A549 (cell line): ENCODE results near the gene HDAC7.

Experiments
- CEBPB ChIP-seq, 2 experiments: fragments of >200 bp in 1 of 2; sonication (Bioruptor Twin) in 1 of 2; formaldehyde crosslinking in 1 of 2; IDR thresholded peaks; 2 replicates each; pipeline ENCODE4 v1.6.1; 2012 to 2016
- EHF ChIP-seq: fragments of 250-450 bp; sonication (Bioruptor Pico); IDR thresholded peaks from 2 replicates; pipeline ENCODE4 v1.5.0; 2020; ENCODE audit warnings: mild to moderate bottlenecking
- EP300 ChIP-seq, 2 experiments: fragments of >200 bp; sonication (Bioruptor Twin); formaldehyde crosslinking; IDR thresholded peaks; 2 replicates in 1 of 2; 3 replicates in 1 of 2; pipeline ENCODE4 v1.6.1; 2016 to 2017
- MAZ ChIP-seq: fragments of 150-350 bp; IDR thresholded peaks from 2 replicates; pipeline ENCODE4 v1.6.1; 2014; ENCODE audit warnings: antibody characterized with exemption, low read depth, low read length, borderline replicate concordance
- POLR2A ChIP-seq: IDR thresholded peaks from 2 replicates; pipeline ENCODE4 v1.6.1; 2012; ENCODE audit warnings: mild to moderate bottlenecking, low read length
- POLR2AphosphoS2 ChIP-seq: conservative IDR thresholded peaks from 2 replicates; pipeline ENCODE4 v1.6.1; 2012; ENCODE audit warnings: low read length, improper control_type of control experiment, inconsistent platforms
- ZC3H11A ChIP-seq: fragments of 450-650 bp; IDR thresholded peaks from 2 replicates; pipeline ENCODE4 v1.6.1; 2014; ENCODE audit warnings: antibody characterized with exemption, mild to moderate bottlenecking
- TF ChIP-seq, protein P1 (sequence below): fragments of 200-600 bp; sonication (generic); IDR thresholded peaks from 2 replicates; pipeline ENCODE4 v1.6.1; 2016; ENCODE audit warnings: antibody characterized with exemption, mild to moderate bottlenecking, moderate library complexity
- TF ChIP-seq, protein P2 (sequence below): fragments of >200 bp; sonication (Bioruptor Twin); formaldehyde crosslinking; IDR thresholded peaks from 3 replicates; pipeline ENCODE4 v1.5.1; 2016
- TF ChIP-seq, protein P3 (sequence below): IDR thresholded peaks from 2 replicates; pipeline ENCODE4 v1.6.1; 2012

GRCh38 chr12:47855502-47855901 lies 35.8 kb upstream of the HDAC7 start:
- TF ChIP-seq, protein P1, sequence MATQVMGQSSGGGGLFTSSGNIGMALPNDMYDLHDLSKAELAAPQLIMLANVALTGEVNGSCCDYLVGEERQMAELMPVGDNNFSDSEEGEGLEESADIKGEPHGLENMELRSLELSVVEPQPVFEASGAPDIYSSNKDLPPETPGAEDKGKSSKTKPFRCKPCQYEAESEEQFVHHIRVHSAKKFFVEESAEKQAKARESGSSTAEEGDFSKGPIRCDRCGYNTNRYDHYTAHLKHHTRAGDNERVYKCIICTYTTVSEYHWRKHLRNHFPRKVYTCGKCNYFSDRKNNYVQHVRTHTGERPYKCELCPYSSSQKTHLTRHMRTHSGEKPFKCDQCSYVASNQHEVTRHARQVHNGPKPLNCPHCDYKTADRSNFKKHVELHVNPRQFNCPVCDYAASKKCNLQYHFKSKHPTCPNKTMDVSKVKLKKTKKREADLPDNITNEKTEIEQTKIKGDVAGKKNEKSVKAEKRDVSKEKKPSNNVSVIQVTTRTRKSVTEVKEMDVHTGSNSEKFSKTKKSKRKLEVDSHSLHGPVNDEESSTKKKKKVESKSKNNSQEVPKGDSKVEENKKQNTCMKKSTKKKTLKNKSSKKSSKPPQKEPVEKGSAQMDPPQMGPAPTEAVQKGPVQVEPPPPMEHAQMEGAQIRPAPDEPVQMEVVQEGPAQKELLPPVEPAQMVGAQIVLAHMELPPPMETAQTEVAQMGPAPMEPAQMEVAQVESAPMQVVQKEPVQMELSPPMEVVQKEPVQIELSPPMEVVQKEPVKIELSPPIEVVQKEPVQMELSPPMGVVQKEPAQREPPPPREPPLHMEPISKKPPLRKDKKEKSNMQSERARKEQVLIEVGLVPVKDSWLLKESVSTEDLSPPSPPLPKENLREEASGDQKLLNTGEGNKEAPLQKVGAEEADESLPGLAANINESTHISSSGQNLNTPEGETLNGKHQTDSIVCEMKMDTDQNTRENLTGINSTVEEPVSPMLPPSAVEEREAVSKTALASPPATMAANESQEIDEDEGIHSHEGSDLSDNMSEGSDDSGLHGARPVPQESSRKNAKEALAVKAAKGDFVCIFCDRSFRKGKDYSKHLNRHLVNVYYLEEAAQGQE: no peak
- TF ChIP-seq EP300 (IDR thresholded peaks at IDR 0.05) (no peak), POLR2AphosphoS2 (no peak), CEBPB (IDR thresholded peaks at IDR 0.05) (no peak), EHF (CRISPR knock-in tag) (no peak), MAZ (no peak), POLR2A (no peak), ZC3H11A (no peak)
- TF ChIP-seq, protein P2, sequence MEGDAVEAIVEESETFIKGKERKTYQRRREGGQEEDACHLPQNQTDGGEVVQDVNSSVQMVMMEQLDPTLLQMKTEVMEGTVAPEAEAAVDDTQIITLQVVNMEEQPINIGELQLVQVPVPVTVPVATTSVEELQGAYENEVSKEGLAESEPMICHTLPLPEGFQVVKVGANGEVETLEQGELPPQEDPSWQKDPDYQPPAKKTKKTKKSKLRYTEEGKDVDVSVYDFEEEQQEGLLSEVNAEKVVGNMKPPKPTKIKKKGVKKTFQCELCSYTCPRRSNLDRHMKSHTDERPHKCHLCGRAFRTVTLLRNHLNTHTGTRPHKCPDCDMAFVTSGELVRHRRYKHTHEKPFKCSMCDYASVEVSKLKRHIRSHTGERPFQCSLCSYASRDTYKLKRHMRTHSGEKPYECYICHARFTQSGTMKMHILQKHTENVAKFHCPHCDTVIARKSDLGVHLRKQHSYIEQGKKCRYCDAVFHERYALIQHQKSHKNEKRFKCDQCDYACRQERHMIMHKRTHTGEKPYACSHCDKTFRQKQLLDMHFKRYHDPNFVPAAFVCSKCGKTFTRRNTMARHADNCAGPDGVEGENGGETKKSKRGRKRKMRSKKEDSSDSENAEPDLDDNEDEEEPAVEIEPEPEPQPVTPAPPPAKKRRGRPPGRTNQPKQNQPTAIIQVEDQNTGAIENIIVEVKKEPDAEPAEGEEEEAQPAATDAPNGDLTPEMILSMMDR: no peak
- TF ChIP-seq, protein P3, sequence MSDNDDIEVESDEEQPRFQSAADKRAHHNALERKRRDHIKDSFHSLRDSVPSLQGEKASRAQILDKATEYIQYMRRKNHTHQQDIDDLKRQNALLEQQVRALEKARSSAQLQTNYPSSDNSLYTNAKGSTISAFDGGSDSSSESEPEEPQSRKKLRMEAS: no peak
